HG02884 (cell line): ENCODE results near the gene NBL1.

ENCODE experiments used
- ATAC-seq: cut with Tn5 transposase; IDR thresholded peaks from one replicate; pipeline ENCODE4 v1.9.1; 2021; ENCODE audit warnings: mild to moderate bottlenecking, moderate library complexity; ENCODE audit not compliant: unreplicated experiment

Gene NBL1

DNA sequence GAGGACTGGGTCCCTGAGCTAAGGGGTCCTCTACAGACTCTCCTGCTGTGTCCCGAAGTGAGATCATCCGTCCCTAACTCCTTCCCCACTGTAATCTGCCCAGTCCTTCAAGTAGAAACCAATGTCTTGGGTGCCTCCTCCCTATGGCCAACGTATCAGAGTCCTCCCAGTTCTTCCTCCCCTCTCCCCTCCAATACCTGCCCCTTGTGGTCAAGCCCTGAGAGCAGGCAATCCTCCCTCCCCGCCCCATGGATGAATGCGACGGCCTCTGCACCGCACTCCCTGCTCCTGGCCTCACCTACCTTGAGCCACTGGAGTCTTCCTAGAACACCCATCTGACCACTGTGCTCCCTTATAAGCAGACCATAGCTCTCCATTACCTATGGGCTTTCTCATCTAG, 51.7 kb downstream of the NBL1 start:
- no peak for ATAC-seq

- ATAC-seq, result no peak
Observed at GRCh38 chr1:19696820-19697219, 52.7 kb downstream of the NBL1 start.

DNA sequence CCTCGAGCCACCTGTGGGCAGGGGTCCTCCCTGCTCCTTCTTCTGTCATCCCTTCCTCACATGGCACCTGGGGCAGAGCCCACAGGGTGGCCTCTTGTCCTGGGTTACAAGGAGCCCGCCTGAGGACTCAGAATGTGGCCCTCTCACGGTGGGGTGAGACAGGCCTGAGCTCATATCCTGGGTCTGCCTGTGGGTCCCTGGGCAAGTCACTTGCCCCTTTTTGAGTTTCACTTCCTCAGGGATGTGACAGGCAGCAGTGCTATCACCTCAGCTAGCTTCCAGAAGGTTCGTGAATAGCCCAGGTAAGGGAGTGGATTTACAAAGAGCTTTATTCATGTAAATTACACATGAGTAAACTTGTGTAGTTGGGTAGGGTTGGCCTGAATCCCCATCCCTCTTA, 54.1 kb downstream of the NBL1 start:
- ATAC-seq, result no peak

DNA sequence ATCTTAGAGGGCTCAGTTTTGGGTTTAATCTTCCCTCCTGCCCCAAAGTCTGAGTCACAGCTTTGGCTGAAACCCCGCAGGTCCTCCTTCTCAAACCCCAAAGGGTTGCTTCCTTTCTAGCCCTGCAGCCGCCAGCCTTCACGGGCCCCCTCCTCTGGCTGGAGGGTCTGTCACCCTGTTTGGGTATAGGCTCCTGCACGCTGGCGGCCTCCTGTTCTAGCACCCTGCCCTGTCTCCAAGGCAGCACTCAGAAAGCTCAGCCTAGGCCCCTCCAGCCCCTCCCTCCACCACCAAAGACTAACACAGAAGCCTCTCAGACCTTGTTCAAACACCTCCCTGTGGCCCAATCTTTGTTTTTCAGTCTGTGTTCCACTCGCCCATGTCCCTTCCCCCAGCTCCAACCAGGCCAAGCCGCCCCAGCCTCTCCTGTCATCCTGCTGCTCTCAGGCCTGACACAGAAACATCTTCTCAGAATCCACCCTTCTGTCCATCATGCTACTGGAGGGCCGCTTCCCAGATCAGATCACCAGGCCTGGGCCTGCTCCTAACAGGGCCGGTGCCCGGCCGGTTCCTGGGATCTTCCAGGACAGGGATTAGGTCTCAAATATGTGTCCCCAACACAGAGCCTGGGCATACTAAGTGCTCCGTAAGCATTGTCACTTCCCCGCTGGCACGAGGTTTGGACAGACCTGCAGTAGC, 56.1 kb downstream of the NBL1 start:
- ATAC-seq, result no peak

- ATAC-seq, result no peak
Observed at GRCh38 chr1:19703280-19703679, 59.2 kb downstream of the NBL1 start.

DNA sequence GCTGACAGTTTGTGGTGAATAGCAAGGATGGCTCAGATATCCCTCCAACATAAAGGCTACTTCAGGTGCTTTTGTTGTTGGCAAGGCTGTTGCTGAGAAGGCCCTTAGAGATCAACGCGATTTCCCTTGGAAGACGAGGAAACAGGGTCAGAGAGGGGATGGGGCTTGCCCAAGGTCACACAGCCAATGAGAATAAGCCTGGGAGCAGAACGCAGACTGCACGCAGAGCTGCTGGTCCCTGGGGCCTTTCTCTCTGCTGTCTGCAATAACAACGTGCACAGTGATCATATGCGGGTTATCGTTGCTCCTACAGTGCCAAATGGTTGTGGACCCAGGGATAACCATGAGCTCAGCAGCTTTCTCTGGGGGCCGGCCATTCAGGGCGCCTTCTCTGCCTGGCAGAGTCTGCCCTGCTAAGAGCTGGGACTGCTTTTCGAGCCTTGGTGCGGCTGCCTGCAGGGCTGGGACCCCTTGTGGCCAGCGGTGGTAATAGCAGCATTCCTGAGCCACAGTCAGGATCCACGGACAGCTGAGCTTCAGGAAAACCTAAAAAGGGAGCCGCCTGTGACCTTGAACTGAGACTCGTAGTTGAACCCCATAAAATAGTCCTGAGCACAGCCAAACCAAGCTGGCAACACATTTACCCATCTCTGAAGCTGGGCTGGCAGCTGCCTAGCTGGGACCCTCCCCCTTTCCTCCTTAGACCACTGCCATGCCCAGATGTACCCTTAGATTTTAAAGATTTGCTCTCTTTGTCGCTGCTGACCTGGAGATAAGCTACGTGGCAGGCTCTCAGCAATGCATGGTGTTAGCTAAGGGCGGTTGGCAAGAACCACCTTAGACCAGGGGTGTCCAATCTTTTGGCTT, 60.4 kb downstream of the NBL1 start:
- no peak for ATAC-seq

DNA sequence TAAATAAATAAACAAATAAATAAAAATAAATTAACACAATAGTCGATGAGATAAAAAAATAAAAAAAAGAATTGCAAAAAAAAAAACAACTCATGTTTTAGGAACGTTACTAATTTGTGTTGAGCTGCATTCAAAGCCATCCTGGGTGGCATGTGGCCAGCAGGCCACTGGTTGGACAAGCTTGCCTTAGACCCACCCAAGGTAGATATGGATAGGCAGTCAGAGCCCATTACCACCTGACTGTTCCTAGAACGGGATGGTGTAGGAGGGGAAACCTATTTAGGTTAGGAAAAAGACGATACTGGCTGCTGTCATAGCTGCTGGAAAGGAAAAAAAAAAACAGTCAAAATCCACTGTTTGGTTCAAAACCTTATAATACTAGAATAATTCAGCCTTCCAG, 61.4 kb downstream of the NBL1 start:
- no peak for ATAC-seq

DNA sequence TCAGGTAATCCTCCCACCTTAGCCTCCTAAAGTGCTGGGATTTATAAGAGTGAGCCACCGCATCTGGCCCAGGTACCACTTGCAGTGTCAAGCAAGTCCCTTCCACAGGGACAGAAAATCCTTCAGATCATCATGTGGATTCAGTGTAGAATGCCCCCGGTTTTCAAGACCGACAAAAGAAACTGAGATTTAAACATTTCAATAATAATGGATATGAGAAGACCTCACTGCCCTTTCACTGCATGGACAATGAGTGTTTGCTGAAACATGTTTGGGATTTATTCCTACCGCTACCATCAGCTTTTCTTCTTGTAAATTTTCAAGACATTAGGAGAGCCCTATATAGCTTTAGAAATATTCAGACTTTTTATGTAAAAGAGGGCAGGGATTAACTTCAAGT, 62.0 kb downstream of the NBL1 start:
- no peak for ATAC-seq
